Measurements from ENCODE around the gene DCBLD1. TPM values are rescaled to one million over a fixed set of nuclear protein-coding genes. Genes with fewer than 3 reads are reported as not detected.
A peak's percentile ranks its signal among the peaks of the same experiment; 100 is the strongest.

DCBLD1 gene
- total and polyA plus RNA-seq, 2 of the 13 experiments (the other 11 are each of a cell fraction or from before 2014, with no cell fraction given), result 23.2 to 41.5 TPM

DNA sequence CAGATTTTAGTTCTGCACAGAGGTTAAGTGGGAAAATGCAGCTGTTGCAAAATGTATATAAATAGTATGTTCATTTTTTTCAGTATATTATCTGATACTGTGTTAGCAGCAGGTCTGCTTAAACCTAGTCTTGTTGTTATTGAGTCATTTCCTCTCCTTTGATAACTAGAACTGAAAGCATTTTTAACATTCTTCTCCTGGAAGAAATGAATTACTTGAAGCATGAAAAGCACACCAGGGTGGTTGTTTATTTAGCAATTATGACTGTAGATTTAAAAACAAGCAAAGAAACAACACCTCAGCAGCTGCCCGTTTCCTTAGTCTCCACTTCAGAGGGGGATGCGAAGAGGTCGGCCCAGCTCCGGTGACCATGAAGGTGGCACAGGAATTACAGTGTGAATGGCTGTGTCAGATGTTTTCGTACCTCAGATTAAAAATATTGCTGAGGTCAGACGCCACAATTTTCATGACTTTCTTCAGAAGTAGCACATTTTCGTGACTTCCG, 66.4 kb downstream of the DCBLD1 start (continued):
- TF ChIP-seq, protein P1, sequence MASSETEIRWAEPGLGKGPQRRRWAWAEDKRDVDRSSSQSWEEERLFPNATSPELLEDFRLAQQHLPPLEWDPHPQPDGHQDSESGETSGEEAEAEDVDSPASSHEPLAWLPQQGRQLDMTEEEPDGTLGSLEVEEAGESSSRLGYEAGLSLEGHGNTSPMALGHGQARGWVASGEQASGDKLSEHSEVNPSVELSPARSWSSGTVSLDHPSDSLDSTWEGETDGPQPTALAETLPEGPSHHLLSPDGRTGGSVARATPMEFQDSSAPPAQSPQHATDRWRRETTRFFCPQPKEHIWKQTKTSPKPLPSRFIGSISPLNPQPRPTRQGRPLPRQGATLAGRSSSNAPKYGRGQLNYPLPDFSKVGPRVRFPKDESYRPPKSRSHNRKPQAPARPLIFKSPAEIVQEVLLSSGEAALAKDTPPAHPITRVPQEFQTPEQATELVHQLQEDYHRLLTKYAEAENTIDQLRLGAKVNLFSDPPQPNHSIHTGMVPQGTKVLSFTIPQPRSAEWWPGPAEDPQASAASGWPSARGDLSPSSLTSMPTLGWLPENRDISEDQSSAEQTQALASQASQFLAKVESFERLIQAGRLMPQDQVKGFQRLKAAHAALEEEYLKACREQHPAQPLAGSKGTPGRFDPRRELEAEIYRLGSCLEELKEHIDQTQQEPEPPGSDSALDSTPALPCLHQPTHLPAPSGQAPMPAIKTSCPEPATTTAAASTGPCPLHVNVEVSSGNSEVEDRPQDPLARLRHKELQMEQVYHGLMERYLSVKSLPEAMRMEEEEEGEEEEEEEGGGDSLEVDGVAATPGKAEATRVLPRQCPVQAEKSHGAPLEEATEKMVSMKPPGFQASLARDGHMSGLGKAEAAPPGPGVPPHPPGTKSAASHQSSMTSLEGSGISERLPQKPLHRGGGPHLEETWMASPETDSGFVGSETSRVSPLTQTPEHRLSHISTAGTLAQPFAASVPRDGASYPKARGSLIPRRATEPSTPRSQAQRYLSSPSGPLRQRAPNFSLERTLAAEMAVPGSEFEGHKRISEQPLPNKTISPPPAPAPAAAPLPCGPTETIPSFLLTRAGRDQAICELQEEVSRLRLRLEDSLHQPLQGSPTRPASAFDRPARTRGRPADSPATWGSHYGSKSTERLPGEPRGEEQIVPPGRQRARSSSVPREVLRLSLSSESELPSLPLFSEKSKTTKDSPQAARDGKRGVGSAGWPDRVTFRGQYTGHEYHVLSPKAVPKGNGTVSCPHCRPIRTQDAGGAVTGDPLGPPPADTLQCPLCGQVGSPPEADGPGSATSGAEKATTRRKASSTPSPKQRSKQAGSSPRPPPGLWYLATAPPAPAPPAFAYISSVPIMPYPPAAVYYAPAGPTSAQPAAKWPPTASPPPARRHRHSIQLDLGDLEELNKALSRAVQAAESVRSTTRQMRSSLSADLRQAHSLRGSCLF (CRISPR knock-in tag; IDR thresholded peaks at IDR 0.05; ENCODE audit: borderline replicate concordance), result no peak
- TF ChIP-seq, protein P2, sequence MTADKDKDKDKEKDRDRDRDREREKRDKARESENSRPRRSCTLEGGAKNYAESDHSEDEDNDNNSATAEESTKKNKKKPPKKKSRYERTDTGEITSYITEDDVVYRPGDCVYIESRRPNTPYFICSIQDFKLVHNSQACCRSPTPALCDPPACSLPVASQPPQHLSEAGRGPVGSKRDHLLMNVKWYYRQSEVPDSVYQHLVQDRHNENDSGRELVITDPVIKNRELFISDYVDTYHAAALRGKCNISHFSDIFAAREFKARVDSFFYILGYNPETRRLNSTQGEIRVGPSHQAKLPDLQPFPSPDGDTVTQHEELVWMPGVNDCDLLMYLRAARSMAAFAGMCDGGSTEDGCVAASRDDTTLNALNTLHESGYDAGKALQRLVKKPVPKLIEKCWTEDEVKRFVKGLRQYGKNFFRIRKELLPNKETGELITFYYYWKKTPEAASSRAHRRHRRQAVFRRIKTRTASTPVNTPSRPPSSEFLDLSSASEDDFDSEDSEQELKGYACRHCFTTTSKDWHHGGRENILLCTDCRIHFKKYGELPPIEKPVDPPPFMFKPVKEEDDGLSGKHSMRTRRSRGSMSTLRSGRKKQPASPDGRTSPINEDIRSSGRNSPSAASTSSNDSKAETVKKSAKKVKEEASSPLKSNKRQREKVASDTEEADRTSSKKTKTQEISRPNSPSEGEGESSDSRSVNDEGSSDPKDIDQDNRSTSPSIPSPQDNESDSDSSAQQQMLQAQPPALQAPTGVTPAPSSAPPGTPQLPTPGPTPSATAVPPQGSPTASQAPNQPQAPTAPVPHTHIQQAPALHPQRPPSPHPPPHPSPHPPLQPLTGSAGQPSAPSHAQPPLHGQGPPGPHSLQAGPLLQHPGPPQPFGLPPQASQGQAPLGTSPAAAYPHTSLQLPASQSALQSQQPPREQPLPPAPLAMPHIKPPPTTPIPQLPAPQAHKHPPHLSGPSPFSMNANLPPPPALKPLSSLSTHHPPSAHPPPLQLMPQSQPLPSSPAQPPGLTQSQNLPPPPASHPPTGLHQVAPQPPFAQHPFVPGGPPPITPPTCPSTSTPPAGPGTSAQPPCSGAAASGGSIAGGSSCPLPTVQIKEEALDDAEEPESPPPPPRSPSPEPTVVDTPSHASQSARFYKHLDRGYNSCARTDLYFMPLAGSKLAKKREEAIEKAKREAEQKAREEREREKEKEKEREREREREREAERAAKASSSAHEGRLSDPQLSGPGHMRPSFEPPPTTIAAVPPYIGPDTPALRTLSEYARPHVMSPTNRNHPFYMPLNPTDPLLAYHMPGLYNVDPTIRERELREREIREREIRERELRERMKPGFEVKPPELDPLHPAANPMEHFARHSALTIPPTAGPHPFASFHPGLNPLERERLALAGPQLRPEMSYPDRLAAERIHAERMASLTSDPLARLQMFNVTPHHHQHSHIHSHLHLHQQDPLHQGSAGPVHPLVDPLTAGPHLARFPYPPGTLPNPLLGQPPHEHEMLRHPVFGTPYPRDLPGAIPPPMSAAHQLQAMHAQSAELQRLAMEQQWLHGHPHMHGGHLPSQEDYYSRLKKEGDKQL (CRISPR knock-in tag; IDR thresholded peaks at IDR 0.05; ENCODE audit: low read depth), result no peak
- TF ChIP-seq, protein P3, sequence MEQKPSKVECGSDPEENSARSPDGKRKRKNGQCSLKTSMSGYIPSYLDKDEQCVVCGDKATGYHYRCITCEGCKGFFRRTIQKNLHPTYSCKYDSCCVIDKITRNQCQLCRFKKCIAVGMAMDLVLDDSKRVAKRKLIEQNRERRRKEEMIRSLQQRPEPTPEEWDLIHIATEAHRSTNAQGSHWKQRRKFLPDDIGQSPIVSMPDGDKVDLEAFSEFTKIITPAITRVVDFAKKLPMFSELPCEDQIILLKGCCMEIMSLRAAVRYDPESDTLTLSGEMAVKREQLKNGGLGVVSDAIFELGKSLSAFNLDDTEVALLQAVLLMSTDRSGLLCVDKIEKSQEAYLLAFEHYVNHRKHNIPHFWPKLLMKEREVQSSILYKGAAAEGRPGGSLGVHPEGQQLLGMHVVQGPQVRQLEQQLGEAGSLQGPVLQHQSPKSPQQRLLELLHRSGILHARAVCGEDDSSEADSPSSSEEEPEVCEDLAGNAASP (CRISPR knock-in tag; IDR thresholded peaks at IDR 0.05; ENCODE audit: borderline replicate concordance), result no peak
- TF ChIP-seq ZNF232 (CRISPR knock-in tag; IDR thresholded peaks at IDR 0.05; ENCODE audit: borderline replicate concordance) (no peak), ZNF44 (CRISPR knock-in tag; IDR thresholded peaks at IDR 0.05) (no peak), ZNF432 (CRISPR knock-in tag; IDR thresholded peaks at IDR 0.05; ENCODE audit: borderline replicate concordance) (no peak), TP53 (CRISPR knock-in tag; conservative IDR thresholded peaks at IDR 0.05) (no peak), ELF3 (CRISPR knock-in tag; IDR thresholded peaks at IDR 0.05) (peak; percentile 28; the same call in 1 of the 2 replicates), KMT2A (CRISPR knock-in tag; IDR thresholded peaks at IDR 0.05) (no peak), ZSCAN30 (CRISPR knock-in tag; IDR thresholded peaks at IDR 0.05) (no peak), ZNF776 (CRISPR knock-in tag; IDR thresholded peaks at IDR 0.05) (no peak), NR1H2 (CRISPR knock-in tag; IDR thresholded peaks at IDR 0.05; ENCODE audit: borderline replicate concordance, low read depth) (no peak), MAFK (conservative IDR thresholded peaks at IDR 0.05 in 1 of 2, IDR thresholded peaks at IDR 0.05 in 1 of 2; ENCODE audit: low read length in 2 of 2) (peak; percentile 42 to 48; a peak in 3 of 4 replicates), ZSCAN20 (CRISPR knock-in tag; IDR thresholded peaks at IDR 0.05; ENCODE audit: borderline replicate concordance) (no peak), ZNF652 (CRISPR knock-in tag; IDR thresholded peaks at IDR 0.05; ENCODE audit: borderline replicate concordance, low read depth) (no peak)
- TF ChIP-seq, protein P4, sequence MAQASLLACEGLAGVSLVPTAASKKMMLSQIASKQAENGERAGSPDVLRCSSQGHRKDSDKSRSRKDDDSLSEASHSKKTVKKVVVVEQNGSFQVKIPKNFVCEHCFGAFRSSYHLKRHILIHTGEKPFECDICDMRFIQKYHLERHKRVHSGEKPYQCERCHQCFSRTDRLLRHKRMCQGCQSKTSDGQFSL (CRISPR knock-in tag; IDR thresholded peaks at IDR 0.05), result no peak
- TF ChIP-seq, protein P5, sequence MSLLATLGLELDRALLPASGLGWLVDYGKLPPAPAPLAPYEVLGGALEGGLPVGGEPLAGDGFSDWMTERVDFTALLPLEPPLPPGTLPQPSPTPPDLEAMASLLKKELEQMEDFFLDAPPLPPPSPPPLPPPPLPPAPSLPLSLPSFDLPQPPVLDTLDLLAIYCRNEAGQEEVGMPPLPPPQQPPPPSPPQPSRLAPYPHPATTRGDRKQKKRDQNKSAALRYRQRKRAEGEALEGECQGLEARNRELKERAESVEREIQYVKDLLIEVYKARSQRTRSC (CRISPR knock-in tag; IDR thresholded peaks at IDR 0.05; ENCODE audit: low read depth), result no peak
